Mammary epithelial cell (primary cell): ENCODE results near the gene TMPRSS3.

Experiments
- CTCF ChIP-seq, 2 donors: IDR thresholded peaks in 1 of 2; conservative IDR thresholded peaks in 1 of 2; 2 replicates each; pipeline ENCODE4 v1.5.1; 2011 to 2012; ENCODE audit warnings: inconsistent platforms in 2 of 2, low read length in 2 of 2, mild to moderate bottlenecking in 2 of 2, control low read depth in 1 of 2, low read depth in 1 of 2; ENCODE audit not compliant: insufficient read depth in 1 of 2; ENCODE audit errors: extremely low read depth in 1 of 2
- EZH2 ChIP-seq: IDR thresholded peaks from 2 replicates; pipeline ENCODE4 v1.6.1; 2012; ENCODE audit warnings: low read length, inconsistent platforms, borderline replicate concordance

DNA sequence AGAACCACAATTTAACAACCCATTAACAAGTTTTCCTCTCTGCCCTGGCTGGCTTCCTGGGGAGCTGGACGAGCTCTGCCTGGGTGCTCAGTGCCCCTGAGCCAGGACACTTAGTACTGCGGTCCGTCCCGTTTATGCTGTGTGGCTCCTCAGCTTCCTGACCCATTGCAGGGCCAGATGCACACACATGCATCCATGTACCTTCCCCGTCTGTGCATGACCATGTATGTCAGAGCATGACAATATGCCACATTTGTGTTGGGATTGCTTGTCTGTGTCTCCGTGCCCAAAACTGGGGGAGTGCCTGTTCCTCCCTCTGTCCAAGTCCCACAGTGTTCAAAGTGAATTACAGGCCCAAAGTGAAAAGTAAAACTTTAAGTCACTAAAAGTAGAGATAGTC, 71.0 kb downstream of the TMPRSS3 start:
- TF ChIP-seq EZH2 (no peak), CTCF (conservative IDR thresholded peaks at IDR 0.05 in 1 of 2, IDR thresholded peaks at IDR 0.05 in 1 of 2; ENCODE audit: extremely low read depth in 1 of 2, insufficient read depth in 1 of 2, low read depth in 1 of 2, low read length in 2 of 2) (no peak)
